ENCODE results near the gene PHEX. TPM values are rescaled to one million over a fixed set of nuclear protein-coding genes. Genes with fewer than 3 reads are reported as not detected.

Gene PHEX
- total and polyA plus RNA-seq, 2 experiments from 2014 or later = 0.05 to 0.21 TPM

- H3K27me3 Mint-ChIP-seq (ENCODE audit: insufficient read depth, low read depth, poor library complexity) = no peaks in the 10 kb centered on the region
- H2AFZ ChIP-seq = no peak overlapping the region
- H3K4me3 Mint-ChIP-seq = no peak overlapping the region
- H3K4me1 ChIP-seq (ENCODE audit: insufficient read depth) = no peaks in the 10 kb centered on the region
- no peaks in the 10 kb centered on the region for H3K4me1 Mint-ChIP-seq
- no peaks in the 10 kb centered on the region for H3K36me3 Mint-ChIP-seq (ENCODE audit: low read depth)
- no peak for TF ChIP-seq EZH2 (IDR thresholded peaks at IDR 0.05; ENCODE audit: low read depth, unreplicated experiment)
- no peak for TF ChIP-seq POLR2AphosphoS5 (IDR thresholded peaks at IDR 0.05; ENCODE audit: low read depth)
- TF ChIP-seq, protein P1, sequence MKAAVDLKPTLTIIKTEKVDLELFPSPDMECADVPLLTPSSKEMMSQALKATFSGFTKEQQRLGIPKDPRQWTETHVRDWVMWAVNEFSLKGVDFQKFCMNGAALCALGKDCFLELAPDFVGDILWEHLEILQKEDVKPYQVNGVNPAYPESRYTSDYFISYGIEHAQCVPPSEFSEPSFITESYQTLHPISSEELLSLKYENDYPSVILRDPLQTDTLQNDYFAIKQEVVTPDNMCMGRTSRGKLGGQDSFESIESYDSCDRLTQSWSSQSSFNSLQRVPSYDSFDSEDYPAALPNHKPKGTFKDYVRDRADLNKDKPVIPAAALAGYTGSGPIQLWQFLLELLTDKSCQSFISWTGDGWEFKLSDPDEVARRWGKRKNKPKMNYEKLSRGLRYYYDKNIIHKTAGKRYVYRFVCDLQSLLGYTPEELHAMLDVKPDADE (IDR thresholded peaks at IDR 0.05) = no peak
- no peak for TF ChIP-seq ZNF114 (CRISPR knock-in tag; IDR thresholded peaks at IDR 0.05)
- TF ChIP-seq, protein P2, sequence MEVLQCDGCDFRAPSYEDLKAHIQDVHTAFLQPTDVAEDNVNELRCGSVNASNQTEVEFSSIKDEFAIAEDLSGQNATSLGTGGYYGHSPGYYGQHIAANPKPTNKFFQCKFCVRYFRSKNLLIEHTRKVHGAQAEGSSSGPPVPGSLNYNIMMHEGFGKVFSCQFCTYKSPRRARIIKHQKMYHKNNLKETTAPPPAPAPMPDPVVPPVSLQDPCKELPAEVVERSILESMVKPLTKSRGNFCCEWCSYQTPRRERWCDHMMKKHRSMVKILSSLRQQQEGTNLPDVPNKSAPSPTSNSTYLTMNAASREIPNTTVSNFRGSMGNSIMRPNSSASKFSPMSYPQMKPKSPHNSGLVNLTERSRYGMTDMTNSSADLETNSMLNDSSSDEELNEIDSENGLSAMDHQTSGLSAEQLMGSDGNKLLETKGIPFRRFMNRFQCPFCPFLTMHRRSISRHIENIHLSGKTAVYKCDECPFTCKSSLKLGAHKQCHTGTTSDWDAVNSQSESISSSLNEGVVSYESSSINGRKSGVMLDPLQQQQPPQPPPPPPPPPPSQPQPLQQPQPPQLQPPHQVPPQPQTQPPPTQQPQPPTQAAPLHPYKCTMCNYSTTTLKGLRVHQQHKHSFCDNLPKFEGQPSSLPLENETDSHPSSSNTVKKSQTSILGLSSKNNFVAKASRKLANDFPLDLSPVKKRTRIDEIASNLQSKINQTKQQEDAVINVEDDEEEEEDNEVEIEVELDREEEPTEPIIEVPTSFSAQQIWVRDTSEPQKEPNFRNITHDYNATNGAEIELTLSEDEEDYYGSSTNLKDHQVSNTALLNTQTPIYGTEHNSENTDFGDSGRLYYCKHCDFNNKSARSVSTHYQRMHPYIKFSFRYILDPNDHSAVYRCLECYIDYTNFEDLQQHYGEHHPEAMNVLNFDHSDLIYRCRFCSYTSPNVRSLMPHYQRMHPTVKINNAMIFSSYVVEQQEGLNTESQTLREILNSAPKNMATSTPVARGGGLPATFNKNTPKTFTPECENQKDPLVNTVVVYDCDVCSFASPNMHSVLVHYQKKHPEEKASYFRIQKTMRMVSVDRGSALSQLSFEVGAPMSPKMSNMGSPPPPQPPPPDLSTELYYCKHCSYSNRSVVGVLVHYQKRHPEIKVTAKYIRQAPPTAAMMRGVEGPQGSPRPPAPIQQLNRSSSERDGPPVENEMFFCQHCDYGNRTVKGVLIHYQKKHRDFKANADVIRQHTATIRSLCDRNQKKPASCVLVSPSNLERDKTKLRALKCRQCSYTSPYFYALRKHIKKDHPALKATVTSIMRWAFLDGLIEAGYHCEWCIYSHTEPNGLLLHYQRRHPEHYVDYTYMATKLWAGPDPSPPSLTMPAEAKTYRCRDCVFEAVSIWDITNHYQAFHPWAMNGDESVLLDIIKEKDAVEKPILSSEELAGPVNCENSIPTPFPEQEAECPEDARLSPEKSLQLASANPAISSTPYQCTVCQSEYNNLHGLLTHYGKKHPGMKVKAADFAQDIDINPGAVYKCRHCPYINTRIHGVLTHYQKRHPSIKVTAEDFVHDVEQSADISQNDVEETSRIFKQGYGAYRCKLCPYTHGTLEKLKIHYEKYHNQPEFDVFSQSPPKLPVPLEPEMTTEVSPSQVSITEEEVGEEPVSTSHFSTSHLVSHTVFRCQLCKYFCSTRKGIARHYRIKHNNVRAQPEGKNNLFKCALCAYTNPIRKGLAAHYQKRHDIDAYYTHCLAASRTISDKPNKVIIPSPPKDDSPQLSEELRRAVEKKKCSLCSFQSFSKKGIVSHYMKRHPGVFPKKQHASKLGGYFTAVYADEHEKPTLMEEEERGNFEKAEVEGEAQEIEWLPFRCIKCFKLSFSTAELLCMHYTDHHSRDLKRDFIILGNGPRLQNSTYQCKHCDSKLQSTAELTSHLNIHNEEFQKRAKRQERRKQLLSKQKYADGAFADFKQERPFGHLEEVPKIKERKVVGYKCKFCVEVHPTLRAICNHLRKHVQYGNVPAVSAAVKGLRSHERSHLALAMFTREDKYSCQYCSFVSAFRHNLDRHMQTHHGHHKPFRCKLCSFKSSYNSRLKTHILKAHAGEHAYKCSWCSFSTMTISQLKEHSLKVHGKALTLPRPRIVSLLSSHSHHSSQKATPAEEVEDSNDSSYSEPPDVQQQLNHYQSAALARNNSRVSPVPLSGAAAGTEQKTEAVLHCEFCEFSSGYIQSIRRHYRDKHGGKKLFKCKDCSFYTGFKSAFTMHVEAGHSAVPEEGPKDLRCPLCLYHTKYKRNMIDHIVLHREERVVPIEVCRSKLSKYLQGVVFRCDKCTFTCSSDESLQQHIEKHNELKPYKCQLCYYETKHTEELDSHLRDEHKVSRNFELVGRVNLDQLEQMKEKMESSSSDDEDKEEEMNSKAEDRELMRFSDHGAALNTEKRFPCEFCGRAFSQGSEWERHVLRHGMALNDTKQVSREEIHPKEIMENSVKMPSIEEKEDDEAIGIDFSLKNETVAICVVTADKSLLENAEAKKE (CRISPR knock-in tag; IDR thresholded peaks at IDR 0.05) = no peak
- TF ChIP-seq JUNB (IDR thresholded peaks at IDR 0.05; ENCODE audit: unreplicated experiment) = no peak
- TF ChIP-seq, protein P3, sequence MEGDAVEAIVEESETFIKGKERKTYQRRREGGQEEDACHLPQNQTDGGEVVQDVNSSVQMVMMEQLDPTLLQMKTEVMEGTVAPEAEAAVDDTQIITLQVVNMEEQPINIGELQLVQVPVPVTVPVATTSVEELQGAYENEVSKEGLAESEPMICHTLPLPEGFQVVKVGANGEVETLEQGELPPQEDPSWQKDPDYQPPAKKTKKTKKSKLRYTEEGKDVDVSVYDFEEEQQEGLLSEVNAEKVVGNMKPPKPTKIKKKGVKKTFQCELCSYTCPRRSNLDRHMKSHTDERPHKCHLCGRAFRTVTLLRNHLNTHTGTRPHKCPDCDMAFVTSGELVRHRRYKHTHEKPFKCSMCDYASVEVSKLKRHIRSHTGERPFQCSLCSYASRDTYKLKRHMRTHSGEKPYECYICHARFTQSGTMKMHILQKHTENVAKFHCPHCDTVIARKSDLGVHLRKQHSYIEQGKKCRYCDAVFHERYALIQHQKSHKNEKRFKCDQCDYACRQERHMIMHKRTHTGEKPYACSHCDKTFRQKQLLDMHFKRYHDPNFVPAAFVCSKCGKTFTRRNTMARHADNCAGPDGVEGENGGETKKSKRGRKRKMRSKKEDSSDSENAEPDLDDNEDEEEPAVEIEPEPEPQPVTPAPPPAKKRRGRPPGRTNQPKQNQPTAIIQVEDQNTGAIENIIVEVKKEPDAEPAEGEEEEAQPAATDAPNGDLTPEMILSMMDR (conservative IDR thresholded peaks at IDR 0.05; ENCODE audit: low read depth in 2 of 2) = no peak
- TF ChIP-seq STAT1 (IDR thresholded peaks at IDR 0.05; ENCODE audit: unreplicated experiment) = no peak
- TF ChIP-seq EZH2phosphoT487 (IDR thresholded peaks at IDR 0.05; ENCODE audit: unreplicated experiment) = no peak
- no peak for TF ChIP-seq CREB1 (CRISPR knock-in tag; IDR thresholded peaks at IDR 0.05; ENCODE audit: low read depth)
- TF ChIP-seq ZNF331 (CRISPR knock-in tag; IDR thresholded peaks at IDR 0.05; ENCODE audit: low read depth) = no peak
- no peak for TF ChIP-seq NANOG (IDR thresholded peaks at IDR 0.05; ENCODE audit: borderline replicate concordance)
- ATAC-seq (no peak), DNase-seq (ENCODE audit: low spot score) (no peak)
- no peaks in the 10 kb centered on the region for H3K79me2 ChIP-seq (replicated peaks; ENCODE audit: insufficient read depth)
- no peaks in the 10 kb centered on the region for H4K20me1 ChIP-seq (replicated peaks; ENCODE audit: insufficient read depth)
- no peak overlapping the region for H3K27ac ChIP-seq (ENCODE audit: low read depth)
- H3K27ac Mint-ChIP-seq = no peak overlapping the region
- H3F3A ChIP-seq (replicated peaks; ENCODE audit: low read depth) = no peaks in the 10 kb centered on the region
- H3K4me3 ChIP-seq = no peak overlapping the region
- no peaks in the 10 kb centered on the region for H3K36me3 ChIP-seq (ENCODE audit: insufficient read depth)
- no peaks in the 10 kb centered on the region; the same call in 2 of the 3 replicates for H3K9me3 Mint-ChIP-seq
- no peak overlapping the region for H3K4me2 ChIP-seq
- no peaks in the 10 kb centered on the region for H3K27me3 ChIP-seq (ENCODE audit: insufficient read depth)
- H3K9me2 ChIP-seq (ENCODE audit: insufficient read depth) = no peaks in the 10 kb centered on the region
These were observed 236.6 kb downstream of the PHEX start for GRCh38 chrX:22268706-22269105.
